ENCODE data around the gene TULP4.

The TULP4 gene

DNA sequence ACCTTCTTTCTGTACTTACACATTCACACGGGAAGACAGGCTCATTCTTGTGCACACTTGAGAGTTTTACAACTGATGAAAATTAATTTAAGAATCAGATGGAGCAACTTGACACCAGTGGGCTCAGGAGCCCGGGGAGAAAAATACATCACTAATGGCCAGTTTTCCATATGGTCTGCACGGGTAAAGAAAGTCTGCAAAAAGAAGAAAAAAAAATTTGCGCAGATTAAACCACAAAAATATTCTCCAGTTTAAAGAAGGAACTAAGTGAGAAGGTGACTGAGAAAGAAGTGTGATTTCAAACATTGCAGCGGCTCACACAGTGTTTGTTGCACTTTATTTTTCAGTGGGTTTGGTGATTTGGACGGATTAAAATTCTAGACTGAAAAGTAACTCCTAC is at the start of gene TULP4:
Gene TULP4, plus strand, starts transcription at position 301 of the 400 bp plus-strand sequence. CDS start 1,552 bp downstream, outside the sequence.
- no peak for DNase-seq (ENCODE audit: low read depth in 2 of 2)

GRCh38 chr6:158262755-158263154 is 49.5 kb upstream of the TULP4 start:
- DNase-seq (ENCODE audit: low read depth in 2 of 2) = no peak

DNA sequence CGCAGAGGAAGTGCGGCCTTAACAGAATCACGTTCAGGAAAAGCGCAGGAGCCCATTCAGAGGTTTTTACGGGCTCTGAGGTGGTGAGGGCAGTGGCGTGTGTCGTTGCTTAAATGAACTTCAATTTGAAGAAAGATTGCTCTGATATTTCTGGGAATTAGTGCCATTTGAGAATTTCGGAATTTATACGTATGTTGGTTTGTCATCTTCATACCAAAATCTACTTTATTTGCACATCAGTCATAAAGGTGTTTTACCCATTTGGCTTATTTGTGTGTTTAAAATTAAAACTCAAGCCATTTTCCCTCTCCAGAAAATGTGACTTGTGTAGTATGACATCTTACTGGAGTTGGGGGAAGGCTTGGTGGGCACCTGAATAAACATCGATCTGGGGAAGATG is 48.1 kb upstream of the TULP4 start:
- no peak for DNase-seq (ENCODE audit: low read depth in 2 of 2)

GRCh38 chr6:158266131-158266530 is 46.1 kb upstream of the TULP4 start:
- DNase-seq (ENCODE audit: low read depth in 2 of 2) = no peak

DNA sequence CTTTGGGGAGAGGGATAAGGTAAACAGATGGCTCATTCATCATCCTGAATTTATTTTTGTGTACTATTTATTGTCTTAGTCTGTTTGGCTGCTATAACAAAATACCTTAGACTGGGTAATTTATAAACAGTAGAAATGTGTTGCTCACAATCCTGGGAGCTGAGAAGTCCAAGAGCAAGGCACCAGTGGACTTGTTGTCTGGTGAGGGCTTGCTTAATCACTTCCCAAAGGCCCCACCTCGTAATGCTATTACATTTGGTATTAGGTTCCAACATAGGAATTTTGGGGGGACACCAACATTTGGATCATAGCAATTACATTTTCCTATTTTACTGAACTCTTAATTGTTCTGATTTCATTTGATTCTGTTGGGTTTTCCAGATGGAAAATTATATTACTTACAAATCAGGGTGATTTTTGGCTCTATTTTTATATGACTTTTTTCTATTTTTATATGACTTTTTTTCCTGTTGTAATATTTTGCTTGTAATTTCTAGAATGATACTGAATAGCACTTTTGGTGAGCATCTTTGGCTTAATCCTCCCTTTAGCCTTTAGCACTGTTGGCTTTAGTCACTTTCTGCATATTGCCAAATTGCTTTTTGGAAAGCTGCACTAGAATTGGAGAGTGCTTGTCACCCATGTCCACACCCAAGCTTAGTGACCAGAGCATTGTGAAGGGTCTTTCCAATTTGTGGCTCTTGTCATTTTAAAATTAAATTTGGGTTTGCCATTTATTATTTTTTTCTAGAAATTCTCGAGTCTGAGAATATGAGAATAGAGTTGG is 43.7 kb upstream of the TULP4 start:
- no peak for DNase-seq (ENCODE audit: low read depth in 2 of 2)

GRCh38 chr6:158269657-158270056 is 42.6 kb upstream of the TULP4 start:
- DNase-seq (ENCODE audit: low read depth in 2 of 2) = no peak

DNA sequence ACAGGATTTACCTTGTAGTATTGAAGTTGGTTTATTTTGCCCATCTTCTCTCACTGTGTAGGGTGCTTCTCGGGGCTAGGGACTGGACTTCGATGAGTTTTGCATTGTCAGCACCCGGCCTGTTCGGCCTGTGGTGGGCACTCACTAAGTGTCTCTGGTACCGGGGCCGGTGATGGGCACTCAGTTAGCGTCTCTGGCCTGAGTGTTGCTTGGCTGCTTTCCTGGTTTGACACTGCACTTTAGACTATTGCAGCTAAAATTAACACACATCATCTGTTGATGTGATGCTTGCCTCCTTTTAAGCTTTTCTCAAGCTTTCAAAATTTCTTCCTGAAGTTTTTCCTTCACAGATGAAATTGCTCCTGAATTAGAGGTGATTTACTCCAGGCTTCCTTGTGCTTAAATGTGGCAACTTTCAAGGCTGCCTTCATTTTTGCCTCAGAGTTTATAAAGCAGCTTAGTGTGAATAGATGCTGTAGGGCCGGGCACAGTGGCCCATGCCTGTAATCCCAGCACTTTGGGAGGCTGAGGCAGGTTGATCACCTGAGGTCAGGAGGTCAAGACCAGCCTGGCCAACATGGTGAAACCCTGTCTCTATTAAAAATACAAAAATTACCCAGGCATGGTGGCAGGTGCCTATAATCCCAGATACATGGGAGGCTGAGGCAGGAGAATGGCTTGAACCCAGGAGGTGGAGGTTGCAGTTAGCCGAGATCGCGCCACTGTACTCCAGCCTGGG is 41.7 kb upstream of the TULP4 start:
- no peak for DNase-seq (ENCODE audit: low read depth in 2 of 2)

DNA sequence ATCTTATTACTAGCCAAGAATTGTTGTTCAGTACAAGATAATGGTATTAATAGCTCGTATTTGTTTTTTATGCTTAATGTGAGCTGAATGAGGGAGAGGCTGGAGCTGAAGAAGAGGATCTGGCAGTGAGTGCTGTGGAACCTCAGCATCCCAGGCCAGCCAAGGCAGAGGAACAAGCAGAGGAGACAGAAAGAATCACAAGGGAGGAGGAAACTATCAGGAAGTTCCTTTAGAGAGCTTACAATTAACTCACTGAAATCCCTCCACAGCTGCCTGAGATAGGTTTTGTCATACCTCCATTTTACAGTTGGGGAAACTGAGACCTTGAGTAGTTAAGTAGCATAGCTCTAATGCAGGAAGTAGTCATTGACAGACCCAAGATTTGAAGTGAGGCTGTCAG is 39.9 kb upstream of the TULP4 start:
- DNase-seq (ENCODE audit: low read depth in 2 of 2) = no peak

DNA sequence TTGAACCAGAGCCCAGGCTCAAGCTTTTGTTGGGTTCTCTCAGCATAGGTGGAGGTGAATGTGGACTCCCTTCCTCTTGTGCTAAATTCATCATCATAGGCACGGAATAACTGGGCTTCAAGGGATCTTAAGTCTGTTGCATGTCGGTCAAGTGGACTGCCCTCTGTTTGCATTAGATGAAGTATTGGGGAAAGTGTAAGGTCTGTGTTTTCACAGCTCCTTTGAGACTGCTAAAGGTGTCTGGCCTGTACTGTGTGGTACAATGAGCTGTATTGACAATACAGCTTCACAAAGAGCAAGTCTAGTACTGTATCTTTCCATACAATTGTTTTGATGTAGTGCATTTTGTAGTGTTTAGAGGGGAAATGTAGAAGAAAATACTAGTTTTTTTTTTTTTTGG is 34.3 kb upstream of the TULP4 start:
- no peak for DNase-seq (ENCODE audit: low read depth in 2 of 2)

DNA sequence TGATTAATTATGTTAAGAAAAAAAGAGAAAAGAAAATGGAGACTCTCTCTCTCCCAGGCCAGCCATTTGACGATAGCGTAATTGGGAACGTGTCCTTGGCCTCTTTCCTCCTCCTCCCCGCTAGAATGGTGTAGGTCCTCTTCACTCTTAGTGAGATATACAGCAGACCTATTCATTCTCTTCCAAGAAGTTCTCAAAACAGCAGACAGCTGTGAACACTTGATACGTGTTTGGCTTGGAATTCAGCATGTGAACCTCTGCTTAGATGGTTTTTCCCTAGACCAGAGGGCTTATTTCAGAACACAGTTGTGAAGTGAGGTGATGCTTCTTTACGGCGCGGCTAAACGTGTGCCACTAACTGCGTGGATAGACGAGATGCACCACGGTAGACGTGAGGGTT is 32.6 kb upstream of the TULP4 start:
- DNase-seq (ENCODE audit: low read depth in 2 of 2) = no peak

DNA sequence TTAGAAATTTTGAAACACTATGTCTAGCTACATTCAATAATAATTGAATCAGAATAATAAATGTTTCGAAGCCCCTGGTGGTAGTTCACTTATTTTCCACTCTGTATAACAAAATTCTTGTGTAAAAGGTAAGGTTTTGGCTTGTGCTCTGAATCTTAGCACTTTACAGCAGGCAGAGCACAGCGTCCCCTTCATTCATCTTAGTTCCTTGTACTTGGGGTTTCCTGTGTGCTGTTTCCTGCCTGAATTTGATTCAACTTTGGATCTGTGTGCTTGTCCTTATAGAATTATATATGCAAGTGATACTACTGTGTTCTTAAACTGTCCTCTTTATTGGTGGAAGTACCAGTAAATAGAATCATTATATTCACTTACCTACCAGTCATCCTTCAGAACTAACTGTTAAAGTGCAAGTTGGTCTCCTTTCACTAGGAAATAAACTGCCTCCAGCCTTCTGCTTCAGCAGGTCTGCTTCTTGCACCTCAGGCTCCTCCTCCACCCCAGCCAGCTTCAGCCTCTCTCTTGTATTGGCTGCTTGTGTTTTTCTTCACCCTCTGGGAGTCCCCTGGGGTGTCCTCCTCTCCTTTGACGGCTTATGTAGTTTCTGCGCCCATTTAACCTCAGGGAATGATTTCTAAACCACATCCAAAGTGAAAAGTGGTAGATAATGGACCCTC is 28.8 kb upstream of the TULP4 start:
- no peak for DNase-seq (ENCODE audit: low read depth in 2 of 2)

DNA sequence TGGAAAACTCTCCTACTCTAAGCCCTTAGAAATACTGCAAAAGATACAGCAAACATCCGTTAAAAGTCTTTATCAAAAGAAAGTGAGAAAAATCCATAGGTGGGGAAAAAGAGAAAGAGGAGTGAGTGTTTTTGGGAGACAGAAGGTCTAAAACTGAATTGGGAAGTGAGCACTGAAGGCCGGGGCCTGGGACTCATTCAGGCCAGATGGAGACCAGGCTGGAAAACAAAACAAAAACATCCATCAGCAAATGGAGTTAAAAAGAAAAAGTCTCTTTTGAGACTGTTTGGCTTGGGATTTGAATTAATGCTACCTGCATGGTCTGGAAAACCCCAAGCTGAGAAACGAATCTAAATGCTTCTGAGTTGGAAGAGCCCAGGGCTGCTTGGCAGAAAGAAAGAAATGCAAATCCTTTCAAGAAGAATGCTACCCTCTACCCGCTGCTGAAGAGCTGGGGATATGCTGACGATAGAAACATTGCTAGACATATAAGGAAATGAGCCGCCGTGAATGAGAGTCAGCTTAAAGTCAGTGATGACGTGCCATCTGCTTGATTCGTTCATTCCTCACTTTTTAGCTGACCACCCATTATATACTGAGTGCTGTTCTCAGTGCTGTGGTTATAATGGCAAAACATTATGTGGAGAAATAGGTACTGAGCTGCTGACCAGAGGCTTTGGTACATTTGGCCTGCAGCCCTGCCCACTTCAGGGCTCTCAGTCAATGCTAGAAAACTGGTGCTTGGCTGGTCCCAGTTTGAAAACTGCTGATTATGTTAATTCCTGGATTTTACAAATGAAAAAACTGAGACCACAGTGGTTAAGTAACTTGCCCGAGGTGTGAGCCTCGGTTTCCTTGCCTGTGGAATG is 28.0 kb upstream of the TULP4 start:
- no peak for DNase-seq (ENCODE audit: low read depth in 2 of 2)

DNA sequence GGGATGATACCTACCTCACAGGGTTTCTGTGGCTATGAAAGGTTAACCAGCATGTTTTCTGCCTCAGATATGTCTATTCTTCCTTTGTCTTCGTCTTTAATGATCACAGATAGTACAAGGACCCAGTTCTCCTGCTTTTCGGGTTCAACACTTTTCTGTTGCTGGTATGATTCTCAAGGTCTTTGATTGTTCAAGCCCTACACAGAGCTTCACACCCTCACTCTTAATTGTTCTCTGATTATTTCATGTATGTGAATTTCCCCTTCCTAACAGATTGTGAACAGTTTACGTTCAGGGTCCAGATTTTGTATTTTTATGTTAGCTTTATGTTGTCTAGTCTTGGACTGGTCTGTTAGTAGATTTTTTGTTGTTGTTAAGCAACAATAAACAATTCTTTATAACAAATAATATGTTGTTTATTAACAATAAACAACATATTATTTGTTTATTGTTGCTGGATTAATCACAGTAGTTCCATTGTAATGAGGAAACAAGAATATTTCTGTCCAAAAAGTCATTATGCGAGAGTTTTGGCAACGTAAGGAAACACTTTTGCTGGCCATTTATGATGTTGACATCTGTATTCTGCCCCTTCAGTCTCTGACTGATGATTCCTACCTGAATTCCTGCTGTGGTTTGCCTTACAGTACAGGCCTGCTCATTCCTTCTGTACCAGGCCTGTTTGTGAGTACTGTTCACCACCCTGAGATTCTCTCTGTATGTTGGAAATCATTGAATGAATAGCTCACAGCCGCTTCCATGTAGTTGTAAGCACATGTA is 27.2 kb upstream of the TULP4 start:
- no peak for DNase-seq (ENCODE audit: low read depth in 2 of 2)

DNA sequence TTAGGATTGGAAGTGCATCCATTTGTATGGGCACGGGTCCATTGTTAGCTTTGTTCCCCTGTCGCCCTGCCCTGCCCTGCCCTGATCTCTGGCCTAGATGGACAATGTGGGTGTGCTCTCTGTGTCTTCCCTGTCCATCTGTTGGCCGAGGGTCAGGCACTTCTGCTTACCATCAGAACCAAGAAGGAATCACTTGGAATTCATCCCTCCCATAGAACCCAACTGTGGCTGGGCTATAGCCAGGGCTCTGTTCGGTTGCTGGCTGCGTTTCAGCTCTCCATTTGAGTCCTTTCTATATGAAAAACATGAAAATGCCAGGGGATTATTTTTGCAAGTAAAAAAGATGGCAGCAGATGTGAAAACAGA is 26.6 kb upstream of the TULP4 start:
- DNase-seq (ENCODE audit: low read depth in 2 of 2) = no peak

DNA sequence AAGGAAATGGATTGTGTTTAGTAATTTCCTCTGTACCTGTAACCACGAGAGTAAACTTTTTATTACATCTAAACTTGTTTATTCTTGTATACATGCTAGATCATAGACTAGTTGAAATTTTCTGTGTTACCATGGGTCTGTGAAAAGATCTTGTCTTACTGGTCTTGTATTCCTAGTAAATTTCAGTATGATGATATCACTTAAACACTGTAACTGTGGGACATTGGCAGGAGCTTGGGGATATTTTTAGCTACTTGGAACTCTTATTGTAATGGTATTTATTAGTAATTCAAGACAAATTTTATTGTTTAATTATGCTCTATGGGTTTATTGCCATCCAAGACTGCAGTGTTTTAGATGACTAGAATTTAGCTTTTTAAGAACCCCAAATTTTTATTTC is 25.9 kb upstream of the TULP4 start:
- no peak for DNase-seq (ENCODE audit: low read depth in 2 of 2)

DNA sequence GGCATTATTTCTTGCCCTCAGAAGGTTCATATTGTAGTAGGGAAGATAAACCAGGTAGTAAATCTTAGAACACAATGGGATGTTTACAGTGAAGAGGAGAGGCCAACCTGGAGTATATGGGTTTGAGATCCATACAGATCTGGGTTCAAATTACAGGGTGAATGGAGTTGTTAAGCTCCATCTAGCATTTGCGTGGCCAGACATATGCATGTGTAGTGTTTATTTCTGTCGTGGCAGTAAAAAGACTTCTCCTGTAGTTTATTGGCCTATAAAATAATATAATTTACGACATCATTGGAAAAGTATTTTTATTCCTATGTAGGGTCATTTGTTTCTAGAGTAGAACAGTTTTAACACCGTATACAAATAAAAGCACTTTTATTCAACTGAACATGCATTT is 25.2 kb upstream of the TULP4 start:
- DNase-seq (ENCODE audit: low read depth in 2 of 2) = no peak

GRCh38 chr6:158290040-158290439 is 22.2 kb upstream of the TULP4 start:
- DNase-seq (ENCODE audit: low read depth in 2 of 2) = no peak

DNA sequence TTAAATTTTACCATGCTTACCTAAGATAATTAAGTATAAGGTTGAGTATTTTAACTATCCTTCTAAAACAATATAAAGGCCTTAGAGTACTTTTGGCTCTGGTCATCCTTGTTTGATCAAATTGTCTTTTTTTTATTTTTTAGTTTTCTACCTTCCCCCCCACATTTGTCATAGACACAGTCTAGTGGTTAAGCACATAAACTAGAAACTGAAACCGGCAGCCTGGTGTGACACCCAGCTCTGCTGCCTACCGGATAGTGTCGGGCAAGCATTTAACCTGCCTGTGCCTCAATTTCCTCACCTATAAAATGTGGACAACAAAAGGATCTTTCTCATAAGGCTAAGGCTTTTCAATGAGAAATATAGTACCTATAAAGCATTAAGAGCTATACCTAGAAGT is 21.6 kb upstream of the TULP4 start:
- DNase-seq (ENCODE audit: low read depth in 2 of 2) = peak; percentile 15 to 36

GRCh38 chr6:158292016-158292415 is 20.2 kb upstream of the TULP4 start:
- no peak for DNase-seq (ENCODE audit: low read depth in 2 of 2)

DNA sequence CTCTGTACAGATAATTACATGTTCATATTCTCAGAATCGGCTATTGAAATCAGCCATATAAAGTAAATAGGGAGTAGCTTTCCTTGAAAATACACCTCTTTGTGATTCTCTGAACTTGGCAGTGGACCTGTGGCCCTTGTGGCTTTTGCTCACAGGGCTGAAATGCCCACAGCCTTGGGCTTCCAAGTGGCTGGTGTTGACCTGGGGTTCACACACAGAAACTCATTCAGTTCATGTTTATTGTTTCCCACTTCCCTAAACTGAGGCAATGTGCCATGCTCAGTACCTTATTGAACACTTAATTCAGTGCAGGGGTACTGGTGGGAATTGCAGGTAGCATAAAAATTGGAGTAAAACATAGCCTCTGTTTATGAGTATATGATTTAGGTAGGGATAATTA is 19.1 kb upstream of the TULP4 start:
- no peak for DNase-seq (ENCODE audit: low read depth in 2 of 2)
